Sigmoid colon (tissue), 7 donors: ENCODE data around the gene RPS4Y2. TPM values are rescaled to one million over a fixed set of nuclear protein-coding genes. Genes with fewer than 3 reads are reported as not detected.

Source experiments
- DNase-seq: peaks from one replicate; pipeline ENCODE4 v3.0.0-alpha.2; 2019
- H3K27ac ChIP-seq, 4 donors: fragments of 200-600 bp; sonication (generic); one replicate each; pipeline ENCODE4 v1.5.1; 2016 to 2019; ENCODE audit warnings: mild to moderate bottlenecking in 1 of 4
- H3K27me3 ChIP-seq, 3 donors: fragments of 200-600 bp; sonication (generic); one replicate each; pipeline ENCODE4 v1.5.1; 2019; ENCODE audit warnings: mild to moderate bottlenecking in 1 of 3
- H3K36me3 ChIP-seq, 4 donors: fragments of 200-600 bp; sonication (generic); one replicate each; pipeline ENCODE4 v1.5.1; 2016 to 2019
- H3K4me1 ChIP-seq, 4 donors: fragments of 200-600 bp; sonication (generic); one replicate each; pipeline ENCODE4 v1.5.1; 2017 to 2019
- H3K4me3 ChIP-seq, 4 donors: fragments of 200-600 bp; sonication (generic); one replicate each; pipeline ENCODE4 v1.5.1; 2017 to 2019; ENCODE audit warnings: mild to moderate bottlenecking in 2 of 4, moderate library complexity in 1 of 4
- H3K9me3 ChIP-seq, 4 donors: fragments of 200-600 bp in 3 of 4; sonication (generic) in 3 of 4; one replicate each; pipeline versions ENCODE4 v1.5.1 to v1.6.1; 2013 to 2019
- CTCF ChIP-seq, 4 experiments: fragments of 450-650 bp in 3 of 4; fragments of 200-600 bp in 1 of 4; IDR thresholded peaks; one replicate each; pipeline ENCODE4 v1.5.1; 2016 to 2019; ENCODE audit warnings: antibody characterized with exemption in 4 of 4, mild to moderate bottlenecking in 3 of 4, moderate library complexity in 2 of 4
- EP300 ChIP-seq, 4 donors: sonication (generic); formaldehyde crosslinking; IDR thresholded peaks; one replicate each; pipeline ENCODE4 v1.6.1; 2017; ENCODE audit warnings: antibody characterized with exemption in 4 of 4
- POLR2A ChIP-seq, 2 donors: fragments of 450-650 bp; IDR thresholded peaks; one replicate each; pipeline ENCODE4 v1.6.1; 2016; ENCODE audit warnings: antibody characterized with exemption in 2 of 2, mild to moderate bottlenecking in 2 of 2, moderate library complexity in 2 of 2
- POLR2AphosphoS5 ChIP-seq, 4 donors: sonication (generic); formaldehyde crosslinking; IDR thresholded peaks; one replicate each; pipeline ENCODE4 v1.6.1; 2017; ENCODE audit warnings: antibody characterized with exemption in 4 of 4
- WGBS, 2 donors: extraction: QIAGEN DNeasy Blood & Tissue Kit; methylation state at CpG; one replicate each; pipeline ENCODE4 v1.1.7; 2013; 5-methylcytosine and 5-hydroxymethylcytosine counted together
- intact Hi-C: fragments of 100-400 bp; cut with DNase I; formaldehyde crosslinking; loops from one replicate; pipeline ENCODE4 v1.15.1; 2023
- polyA plus RNA-seq, 3 donors: library from polyadenylated mRNA; stranded (reverse); fragments of 200-250 nt; gene quantifications; one replicate each; pipeline ENCODE4 v1.2.3, GENCODE V29; 2013
- total RNA-seq, 4 donors: library from RNA; depleted of rRNA; stranded (reverse); fragments of >200 nt; gene quantifications; one replicate each; pipeline ENCODE4 v1.1.0, GENCODE V29; 2016
- donor health status: healthy with polysubstance abuse.
- donor health status: Bipolar disorder and iron deficiency.
- donor health status: healthy.

Gene RPS4Y2
- total and polyA plus RNA-seq, 7 donors: not detected

GRCh38 chrY:20813459-20813858, 57.6 kb downstream of the RPS4Y2 start:
- Histone ChIP-seq H3K4me3 (no peak overlapping the region), H3K36me3 (no peaks in the 10 kb centered on the region), H3K4me1 (no peaks in the 10 kb centered on the region), H3K27me3 (no peaks in the 10 kb centered on the region), H3K9me3 (no peaks in the 10 kb centered on the region), H3K27ac (no peak overlapping the region)
- DNase-seq: no peak
- intact Hi-C loops: no loop called here
- WGBS, 2 donors: 52 to 74% methylated on average over 1 of the region's 1 CpG
- TF ChIP-seq POLR2AphosphoS5 (IDR thresholded peaks at IDR 0.05) (no peak), EP300 (IDR thresholded peaks at IDR 0.05) (no peak), CTCF (IDR thresholded peaks at IDR 0.05) (no peak), POLR2A (IDR thresholded peaks at IDR 0.05) (no peak)

GRCh38 chrY:20814794-20815193, 58.9 kb downstream of the RPS4Y2 start:
- H3K4me1 ChIP-seq: no peaks in the 10 kb centered on the region
- TF ChIP-seq EP300 (IDR thresholded peaks at IDR 0.05) (no peak), CTCF (IDR thresholded peaks at IDR 0.05) (no peak), POLR2A (IDR thresholded peaks at IDR 0.05) (no peak), POLR2AphosphoS5 (IDR thresholded peaks at IDR 0.05) (no peak)
- intact Hi-C loops: no loop called here
- no peak overlapping the region for H3K27ac ChIP-seq
- no peaks in the 10 kb centered on the region for H3K9me3 ChIP-seq
- no peak for DNase-seq
- 88 to 89% methylated on average over 1 of the region's 1 CpG for WGBS, 2 donors
- no peaks in the 10 kb centered on the region for H3K27me3 ChIP-seq
- H3K4me3 ChIP-seq: no peak overlapping the region
- no peaks in the 10 kb centered on the region for H3K36me3 ChIP-seq

- Histone ChIP-seq H3K4me3 (no peak overlapping the region), H3K27ac (no peak overlapping the region), H3K4me1 (no peaks in the 10 kb centered on the region), H3K36me3 (no peaks in the 10 kb centered on the region), H3K9me3 (no peaks in the 10 kb centered on the region), H3K27me3 (no peaks in the 10 kb centered on the region)
- no peak for DNase-seq
- WGBS, 2 donors: 64 to 83% methylated on average over 2 of the region's 2 CpGs
- TF ChIP-seq POLR2A (IDR thresholded peaks at IDR 0.05) (no peak), CTCF (IDR thresholded peaks at IDR 0.05) (no peak), POLR2AphosphoS5 (IDR thresholded peaks at IDR 0.05) (no peak), EP300 (IDR thresholded peaks at IDR 0.05) (no peak)
- intact Hi-C loops: no loop called here
These were observed 61.2 kb downstream of the RPS4Y2 start for GRCh38 chrY:20817067-20817466.

Other genes with a start within 250 kb of the RPS4Y2 start
- 10 to 100 TPM in 2 of 4 donors, not detected in 2; 39.8 to 52.8 TPM for gene EIF1AY, start 180.3 kb upstream of the RPS4Y2 start, total RNA-seq
- 10 to 100 TPM in 2 of 3 donors, not detected in 1; 38.9 to 44.6 TPM for gene EIF1AY, start 180.3 kb upstream of the RPS4Y2 start, polyA plus RNA-seq